OCI-M2 (cell line): ENCODE data around the gene MORN1.
"Not testable (repeated sequence)": the region's sequence is repeated elsewhere in the genome, so short reads cannot be mapped to it uniquely, and the experiment has no call there.

ENCODE experiments used
- DNase-seq: peaks from one replicate; lab custom pipeline; 2025; ENCODE audit not compliant: unreplicated experiment; lab: John Stamatoyannopoulos, UW

The MORN1 gene

DNA sequence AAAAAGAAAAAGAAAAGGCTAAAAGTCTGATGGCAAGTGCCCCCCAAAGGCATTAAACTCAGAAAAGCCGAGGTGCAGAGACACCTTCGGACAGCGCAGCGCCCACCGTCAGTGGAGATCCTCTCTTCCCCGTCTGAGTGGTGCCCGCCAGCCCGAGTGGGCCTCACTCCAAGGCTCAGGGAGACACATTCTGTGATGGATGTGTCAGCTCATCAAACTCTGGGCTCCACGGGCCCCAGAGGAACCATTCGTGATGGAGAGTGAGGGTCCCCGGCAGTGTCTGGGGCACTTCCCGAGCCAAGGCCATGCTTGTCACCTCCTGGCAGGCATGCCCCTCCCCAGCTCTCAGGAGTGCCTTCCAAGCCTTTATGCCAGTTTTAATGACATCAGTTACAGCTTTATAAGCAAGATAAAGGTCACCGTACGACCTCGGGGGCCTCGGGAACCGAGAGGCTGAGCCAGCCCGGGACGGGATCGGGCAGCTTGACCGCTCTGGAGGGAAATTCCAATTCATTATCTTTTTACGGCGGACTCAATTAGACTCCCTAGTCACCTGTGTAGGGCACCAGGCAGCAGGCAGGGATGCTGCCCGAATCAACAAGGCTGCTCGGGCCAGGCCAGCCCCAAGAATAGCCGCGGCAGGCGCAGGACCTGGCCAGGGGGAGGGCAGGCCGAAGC is 49.5 kb downstream of the MORN1 start:
- DNase-seq: no peak

GRCh38 chr1:2340918-2341254 is 50.5 kb downstream of the MORN1 start:
- no peak for DNase-seq

DNA sequence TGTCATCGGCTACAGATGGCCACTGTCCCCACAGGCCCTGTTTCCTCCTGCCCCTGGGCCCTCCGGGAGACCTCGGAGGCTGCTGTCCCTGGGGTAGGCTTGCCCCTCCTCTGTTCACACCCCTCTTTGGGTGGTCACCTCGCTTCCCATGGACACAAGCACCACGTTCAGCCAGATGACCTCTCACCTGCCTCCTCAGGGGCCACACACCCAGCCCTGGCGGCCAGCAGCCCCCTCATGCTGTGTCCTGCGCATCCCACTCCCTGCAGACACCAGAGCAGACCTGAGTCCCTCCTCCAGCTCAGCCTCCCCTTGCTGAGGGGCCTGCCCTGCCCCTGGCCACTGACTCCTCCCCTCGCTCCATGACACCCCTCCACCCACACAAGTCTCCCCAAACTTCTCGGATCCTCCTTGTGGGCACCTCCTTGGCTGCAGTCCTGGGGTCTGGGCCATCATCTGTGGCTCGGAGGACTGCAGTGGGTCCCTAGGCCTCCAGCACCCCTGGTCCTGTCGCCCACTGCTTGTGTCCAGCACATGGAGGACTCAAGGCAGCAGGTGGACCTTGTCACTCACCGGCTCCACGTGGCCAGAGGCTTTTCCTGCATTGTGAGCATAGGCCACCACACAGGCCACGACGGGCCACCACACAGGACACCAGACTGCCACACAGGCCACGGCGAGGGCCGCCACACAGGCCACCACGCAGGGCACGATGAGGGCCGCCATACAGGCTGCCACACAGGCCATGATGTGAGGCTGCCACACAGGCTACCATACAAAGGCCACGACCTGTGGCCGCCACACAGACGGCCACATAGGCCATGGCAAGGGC is 51.1 kb downstream of the MORN1 start:
- DNase-seq: no peak

DNA sequence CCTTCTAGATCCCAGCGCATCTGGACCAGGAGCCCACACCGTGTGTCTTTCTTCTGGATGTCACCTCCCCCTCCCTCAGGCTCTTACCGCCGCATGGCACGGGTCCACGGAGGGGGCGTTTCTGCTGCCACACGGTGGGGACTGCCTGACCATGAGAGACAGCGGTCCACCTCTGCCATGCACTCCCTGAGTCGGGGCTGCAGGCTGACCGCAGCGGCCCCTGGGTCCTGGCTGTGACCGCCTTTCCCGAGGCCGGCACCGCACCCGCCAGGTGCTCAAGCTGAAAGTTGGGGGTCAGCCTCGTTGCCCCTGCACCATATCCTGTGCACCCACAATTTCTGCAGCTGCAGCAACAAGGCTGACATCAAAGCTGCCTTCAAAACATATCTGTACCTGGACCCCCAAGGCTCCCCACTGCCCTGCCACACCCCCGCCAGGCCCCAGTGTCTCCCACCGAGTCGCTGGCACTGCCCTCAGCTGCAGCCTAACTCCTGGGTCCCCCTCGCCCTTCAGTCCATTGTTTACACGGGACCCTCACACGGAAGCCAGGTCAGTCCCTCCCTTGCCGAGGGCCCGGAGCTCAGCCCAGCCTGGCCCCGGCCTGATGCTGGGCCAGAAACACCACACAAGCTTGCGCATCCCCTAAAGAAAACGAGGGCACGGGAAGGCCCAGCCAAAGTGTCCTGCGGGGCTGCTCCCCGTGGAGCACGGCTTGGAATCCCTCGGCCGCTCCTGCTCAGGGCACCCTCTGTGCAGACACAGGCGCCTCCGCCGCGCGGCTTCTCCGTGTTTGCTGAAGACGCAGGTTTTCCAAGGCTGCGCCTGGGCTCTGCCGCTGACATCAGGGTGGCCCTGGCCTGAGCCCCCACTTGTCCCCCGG is 51.9 kb downstream of the MORN1 start:
- DNase-seq: no peak

GRCh38 chr1:2337501-2337900 is 53.9 kb downstream of the MORN1 start:
- no peak for DNase-seq

DNA sequence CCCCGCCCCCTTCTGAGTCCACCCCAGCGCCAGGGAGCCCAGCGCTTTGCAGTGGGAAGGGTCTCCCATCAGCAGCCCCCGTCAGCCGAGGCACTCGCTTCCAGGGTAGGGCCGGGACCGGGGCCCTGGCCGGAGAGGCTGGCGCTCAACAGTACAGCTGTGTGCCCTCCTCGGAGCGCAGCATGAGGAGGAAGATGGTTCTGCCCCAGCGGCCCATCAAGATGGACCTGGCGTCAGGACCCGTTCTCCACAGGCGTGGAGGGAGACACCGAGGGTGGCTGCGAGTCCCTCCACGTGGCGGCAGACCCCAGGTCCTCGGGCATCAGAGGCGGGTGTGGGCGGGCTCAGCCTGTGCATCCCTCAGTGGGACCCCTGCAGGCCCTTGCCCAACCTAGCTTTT is 54.3 kb downstream of the MORN1 start:
- no peak for DNase-seq

DNA sequence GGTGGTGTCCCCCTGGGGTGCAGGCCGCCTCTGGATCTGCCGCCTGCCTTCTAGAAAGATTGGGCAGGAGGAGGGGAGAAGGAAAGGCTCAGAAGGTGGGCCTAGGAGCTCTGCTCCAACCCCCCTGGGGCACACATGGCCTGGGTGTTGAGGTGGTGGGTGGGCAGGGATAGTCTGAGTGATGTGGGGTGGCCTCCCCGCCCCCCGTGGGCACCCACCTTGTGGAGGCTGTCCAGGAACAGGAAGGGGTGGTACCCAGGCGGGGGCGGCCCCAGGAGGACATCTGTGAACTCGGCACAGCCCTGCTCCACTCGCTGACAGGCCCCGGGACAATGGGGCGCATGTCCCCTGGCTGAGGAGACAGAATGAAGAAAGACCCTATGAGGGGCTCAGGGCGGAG is 54.9 kb downstream of the MORN1 start:
- no peak for DNase-seq

DNA sequence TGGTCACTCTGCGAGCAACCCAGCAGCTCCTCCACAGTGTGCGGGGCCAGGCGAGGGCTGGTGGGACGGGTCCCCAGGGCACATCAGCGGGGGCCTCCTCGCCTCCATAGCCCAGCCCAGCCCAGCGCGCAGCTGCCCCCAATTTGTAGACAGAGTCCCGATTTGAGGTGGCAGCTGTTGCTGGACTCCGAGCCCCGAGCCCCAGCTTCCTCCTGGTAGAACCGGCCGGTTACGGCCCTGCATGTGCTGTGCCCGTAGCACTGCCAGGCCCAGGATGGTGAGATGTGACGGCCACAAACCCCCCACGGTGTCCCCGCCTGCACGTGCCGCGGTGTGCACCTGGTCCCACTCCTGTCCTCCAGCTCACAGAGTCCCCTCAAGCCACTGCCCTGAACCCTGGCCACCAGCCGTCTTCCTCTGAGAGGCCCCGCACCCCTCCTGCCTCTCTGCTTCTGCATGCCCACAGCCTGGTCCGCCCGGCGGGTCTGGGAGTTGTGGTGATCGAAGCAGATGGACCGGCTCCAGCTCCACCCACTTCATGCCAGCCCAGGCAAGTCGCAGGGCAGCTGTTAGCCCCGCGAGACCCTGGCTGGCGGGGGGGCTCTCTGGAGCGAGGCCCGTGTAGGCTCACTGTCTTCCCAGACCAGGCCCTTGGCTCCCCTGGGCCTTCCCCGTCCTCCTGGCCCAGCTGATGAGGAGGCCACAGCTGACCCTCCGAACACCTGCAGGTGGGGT is 55.5 kb downstream of the MORN1 start:
- DNase-seq: no peak

DNA sequence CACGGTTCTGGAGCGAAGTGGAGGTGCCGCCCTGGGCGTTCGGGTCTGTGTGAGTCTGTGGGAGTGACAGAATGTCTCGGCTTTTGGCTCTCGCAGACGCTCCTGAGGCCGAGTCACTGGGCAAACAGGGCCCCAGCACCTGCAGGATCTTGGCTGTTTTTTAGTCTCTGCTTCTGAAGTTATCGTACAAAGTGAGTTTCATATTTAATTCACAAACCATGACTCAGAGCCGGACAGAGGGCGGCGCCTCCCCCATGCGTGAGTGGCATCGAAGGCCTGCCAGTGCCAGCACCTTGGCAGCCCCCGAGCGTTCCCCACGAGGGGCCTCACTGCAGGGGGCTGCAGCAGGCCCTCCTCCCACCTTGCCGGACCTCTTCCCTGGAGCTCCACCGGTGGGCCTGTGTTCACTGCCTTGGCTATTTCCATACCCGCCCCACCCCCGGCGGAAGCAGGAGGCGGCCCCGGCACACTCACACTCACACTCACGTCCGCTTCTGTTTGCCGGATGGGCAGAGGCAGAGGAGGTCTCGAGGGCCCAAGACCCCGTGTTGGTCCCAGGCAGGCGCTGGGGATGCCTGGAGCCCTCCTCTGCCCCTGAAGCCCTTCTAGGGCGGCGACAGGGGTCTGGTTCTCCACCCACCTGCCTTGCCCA is 56.3 kb downstream of the MORN1 start:
- DNase-seq: no peak

GRCh38 chr1:2334366-2334765 is 57.0 kb downstream of the MORN1 start:
- DNase-seq: no peak

- DNase-seq: not testable (repeated sequence)
Measured at GRCh38 chr1:2331580-2331979, 59.8 kb downstream of the MORN1 start.

- no peak for DNase-seq
Measured at GRCh38 chr1:2331200-2331544, 60.2 kb downstream of the MORN1 start.

- no peak for DNase-seq
Measured at GRCh38 chr1:2330519-2331199, 60.7 kb downstream of the MORN1 start.

- no peak for DNase-seq
Measured at GRCh38 chr1:2330035-2330434, 61.3 kb downstream of the MORN1 start.

DNA sequence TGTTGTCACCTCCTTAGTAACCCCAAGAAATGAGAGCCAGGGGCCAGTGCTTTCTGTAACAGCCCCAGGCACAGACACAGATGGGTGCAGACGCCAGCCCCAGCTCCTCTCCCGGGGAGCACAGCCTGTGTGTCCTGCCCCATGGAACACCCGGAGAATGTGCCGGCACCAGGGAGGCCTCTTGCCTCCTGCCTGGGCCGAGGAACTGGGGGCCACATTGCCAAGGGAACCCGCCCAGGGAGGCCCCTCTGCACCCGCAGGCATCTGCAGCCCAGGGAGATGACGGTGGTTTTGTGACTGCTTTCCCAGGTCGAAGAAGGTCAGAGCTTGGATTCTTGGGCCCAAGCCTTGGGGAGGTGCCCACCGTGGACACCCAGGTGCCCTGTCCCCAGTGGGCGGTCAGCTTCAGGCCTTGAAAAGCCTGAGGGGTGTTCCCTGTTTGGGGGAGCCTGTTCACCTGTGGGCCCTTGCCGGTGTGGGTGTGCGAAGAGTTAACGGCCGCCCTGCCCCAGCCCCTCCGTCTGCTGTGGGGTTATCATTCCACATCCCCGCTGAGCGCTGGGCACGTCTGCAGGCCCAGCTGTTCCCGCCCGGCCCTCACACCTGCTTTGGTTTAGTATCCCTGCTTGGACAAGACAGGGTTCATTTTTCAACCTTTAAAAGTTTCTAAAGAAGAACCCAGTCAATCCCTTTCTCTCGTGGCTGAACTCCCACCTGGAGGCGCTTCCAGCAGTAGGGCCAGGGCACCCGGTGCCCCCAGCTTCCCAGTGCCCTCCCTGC is 62.5 kb downstream of the MORN1 start:
- DNase-seq: no peak

DNA sequence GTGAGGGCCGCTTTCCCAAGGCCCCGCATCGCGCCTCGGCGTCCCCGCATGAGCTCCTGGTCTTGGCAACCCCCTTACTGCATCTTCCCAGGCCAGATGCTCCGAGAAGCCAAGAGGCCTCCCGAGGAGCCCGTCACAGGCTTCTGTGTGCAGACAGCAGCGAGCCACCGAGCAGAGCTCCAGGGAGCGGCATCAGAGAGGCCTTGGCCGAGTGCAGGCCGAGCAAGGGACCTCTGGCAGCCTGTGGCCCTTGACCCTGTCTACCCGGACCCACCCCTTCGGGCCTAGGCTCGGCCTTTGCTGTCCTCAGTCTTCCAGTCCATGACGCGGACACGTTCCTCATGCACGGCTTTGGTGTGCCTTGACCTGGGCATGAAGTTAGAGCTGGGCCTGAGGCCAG is 63.5 kb downstream of the MORN1 start:
- no peak for DNase-seq

GRCh38 chr1:2327162-2327561 is 64.2 kb downstream of the MORN1 start:
- not testable (repeated sequence) for DNase-seq

DNA sequence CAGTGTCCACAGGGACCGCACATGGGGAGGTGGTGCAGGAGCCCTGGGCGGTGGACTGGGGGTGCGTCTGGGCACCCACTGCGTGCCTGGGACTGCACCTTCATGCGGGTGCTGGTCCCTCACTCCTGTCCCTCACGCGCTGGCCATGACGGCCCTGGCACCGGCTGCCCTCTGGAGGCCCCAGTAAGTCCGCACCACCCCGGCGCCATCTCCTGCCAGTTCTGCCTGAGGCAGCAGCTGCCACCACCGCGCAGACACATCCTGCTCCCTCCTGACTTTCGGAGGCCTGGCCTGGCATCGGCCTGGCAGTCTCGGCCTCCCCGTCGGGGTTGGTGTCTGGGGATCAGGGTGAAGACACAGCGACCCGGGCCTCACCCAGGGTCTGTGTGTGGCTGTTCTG is 64.8 kb downstream of the MORN1 start:
- no peak for DNase-seq
